Measurements from ENCODE around the gene MCM9.

The MCM9 gene

DNA sequence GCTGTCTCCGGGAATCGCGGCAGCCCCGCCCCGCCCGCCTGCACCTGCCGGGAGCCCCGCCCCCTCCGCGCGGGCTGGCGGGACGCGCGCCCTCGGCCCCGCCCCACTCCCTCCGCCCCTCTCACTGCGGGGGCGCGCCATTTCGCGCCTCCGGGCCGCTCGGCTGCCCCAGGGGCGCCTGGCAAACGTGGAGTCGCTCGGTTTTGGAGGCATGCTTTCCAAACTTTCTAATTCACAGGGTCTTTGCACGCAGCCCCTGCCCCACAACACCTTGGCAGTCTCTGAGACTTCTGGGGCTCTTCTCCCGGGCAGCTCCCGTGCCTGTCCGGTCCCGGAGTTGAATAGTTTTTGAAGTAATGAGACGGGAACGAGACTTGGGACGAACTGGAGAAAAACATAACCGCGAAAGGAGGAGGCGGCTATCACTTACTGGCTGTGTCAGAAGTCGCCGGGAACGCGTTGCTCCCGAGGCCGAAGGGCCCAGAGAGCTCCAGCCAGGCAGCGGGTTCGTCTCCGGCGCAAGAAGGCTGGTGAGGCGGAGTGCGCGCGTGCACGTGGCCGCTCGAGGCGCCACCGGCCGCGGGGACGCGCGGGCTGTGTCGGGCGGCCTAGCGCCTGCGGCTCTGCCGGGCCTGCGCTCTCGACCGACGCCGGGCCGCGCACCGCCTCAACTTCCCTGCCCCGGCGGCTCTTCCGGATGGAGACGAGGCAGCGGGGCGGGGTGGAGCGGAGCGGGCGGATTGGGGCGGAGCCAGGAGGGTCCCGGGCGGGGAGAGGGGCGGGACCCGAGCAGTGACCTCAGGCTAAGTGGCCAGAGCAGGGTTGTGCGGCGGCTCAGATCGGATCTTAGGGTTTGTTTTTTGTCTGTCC, at the start of gene MCM9 (continued):
- TF ChIP-seq, protein P1, sequence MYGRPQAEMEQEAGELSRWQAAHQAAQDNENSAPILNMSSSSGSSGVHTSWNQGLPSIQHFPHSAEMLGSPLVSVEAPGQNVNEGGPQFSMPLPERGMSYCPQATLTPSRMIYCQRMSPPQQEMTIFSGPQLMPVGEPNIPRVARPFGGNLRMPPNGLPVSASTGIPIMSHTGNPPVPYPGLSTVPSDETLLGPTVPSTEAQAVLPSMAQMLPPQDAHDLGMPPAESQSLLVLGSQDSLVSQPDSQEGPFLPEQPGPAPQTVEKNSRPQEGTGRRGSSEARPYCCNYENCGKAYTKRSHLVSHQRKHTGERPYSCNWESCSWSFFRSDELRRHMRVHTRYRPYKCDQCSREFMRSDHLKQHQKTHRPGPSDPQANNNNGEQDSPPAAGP (tag by site-specific recombination; IDR thresholded peaks at IDR 0.05) = no peak
- TF ChIP-seq ZNF768 (tag by site-specific recombination; IDR thresholded peaks at IDR 0.05) (0 out of 2 replicates have a peak, but pooled peaks have one; percentile 29), ZNF391 (tag by site-specific recombination; IDR thresholded peaks at IDR 0.05; ENCODE audit: borderline replicate concordance, low read depth) (peak; percentile 84; the same call in 1 of the 2 replicates), CTCF (tag by site-specific recombination; IDR thresholded peaks at IDR 0.05) (no peak), ZNF626 (tag by site-specific recombination; IDR thresholded peaks at IDR 0.05) (no peak), REST (tag by site-specific recombination; IDR thresholded peaks at IDR 0.05) (0 out of 2 replicates have a peak, but pooled peaks have one; percentile 40), SP2 (tag by site-specific recombination; IDR thresholded peaks at IDR 0.05) (peak; percentile 92), KLF9 (tag by site-specific recombination; IDR thresholded peaks at IDR 0.05; ENCODE audit: low read depth) (peak; percentile 50), HIC1 (tag by site-specific recombination; IDR thresholded peaks at IDR 0.05) (0 out of 2 replicates have a peak, but pooled peaks have one; percentile 33), SCRT2 (tag by site-specific recombination; IDR thresholded peaks at IDR 0.05) (no peak), GFI1B (tag by site-specific recombination; IDR thresholded peaks at IDR 0.05) (no peak), ZNF670 (tag by site-specific recombination; IDR thresholded peaks at IDR 0.05; ENCODE audit: low read depth) (no peak), ZNF777 (tag by site-specific recombination; IDR thresholded peaks at IDR 0.05; ENCODE audit: borderline replicate concordance) (peak; percentile 30; the same call in 1 of the 2 replicates), ZNF600 (tag by site-specific recombination; IDR thresholded peaks at IDR 0.05) (peak; percentile 61; the same call in 1 of the 2 replicates), ZNF473 (tag by site-specific recombination; IDR thresholded peaks at IDR 0.05) (no peak), ZSCAN30 (tag by site-specific recombination; IDR thresholded peaks at IDR 0.05) (0 out of 2 replicates have a peak, but pooled peaks have one; percentile 17), ZNF184 (tag by site-specific recombination; IDR thresholded peaks at IDR 0.05) (no peak), ZFP37 (tag by site-specific recombination; IDR thresholded peaks at IDR 0.05) (peak; percentile 51; the same call in 1 of the 2 replicates), SP3 (tag by site-specific recombination; IDR thresholded peaks at IDR 0.05) (peak; percentile 81), ZNF529 (tag by site-specific recombination; IDR thresholded peaks at IDR 0.05; ENCODE audit: insufficient replicate concordance) (no peak), REPIN1 (tag by site-specific recombination; IDR thresholded peaks at IDR 0.05; ENCODE audit: low read depth) (peak; percentile 33; the same call in 1 of the 2 replicates), ZEB2 (tag by site-specific recombination; IDR thresholded peaks at IDR 0.05) (peak; percentile 78)
- TF ChIP-seq, protein P2, sequence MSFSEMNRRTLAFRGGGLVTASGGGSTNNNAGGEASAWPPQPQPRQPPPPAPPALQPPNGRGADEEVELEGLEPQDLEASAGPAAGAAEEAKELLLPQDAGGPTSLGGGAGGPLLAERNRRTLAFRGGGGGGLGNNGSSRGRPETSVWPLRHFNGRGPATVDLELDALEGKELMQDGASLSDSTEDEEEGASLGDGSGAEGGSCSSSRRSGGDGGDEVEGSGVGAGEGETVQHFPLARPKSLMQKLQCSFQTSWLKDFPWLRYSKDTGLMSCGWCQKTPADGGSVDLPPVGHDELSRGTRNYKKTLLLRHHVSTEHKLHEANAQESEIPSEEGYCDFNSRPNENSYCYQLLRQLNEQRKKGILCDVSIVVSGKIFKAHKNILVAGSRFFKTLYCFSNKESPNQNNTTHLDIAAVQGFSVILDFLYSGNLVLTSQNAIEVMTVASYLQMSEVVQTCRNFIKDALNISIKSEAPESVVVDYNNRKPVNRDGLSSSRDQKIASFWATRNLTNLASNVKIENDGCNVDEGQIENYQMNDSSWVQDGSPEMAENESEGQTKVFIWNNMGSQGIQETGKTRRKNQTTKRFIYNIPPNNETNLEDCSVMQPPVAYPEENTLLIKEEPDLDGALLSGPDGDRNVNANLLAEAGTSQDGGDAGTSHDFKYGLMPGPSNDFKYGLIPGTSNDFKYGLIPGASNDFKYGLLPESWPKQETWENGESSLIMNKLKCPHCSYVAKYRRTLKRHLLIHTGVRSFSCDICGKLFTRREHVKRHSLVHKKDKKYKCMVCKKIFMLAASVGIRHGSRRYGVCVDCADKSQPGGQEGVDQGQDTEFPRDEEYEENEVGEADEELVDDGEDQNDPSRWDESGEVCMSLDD (tag by site-specific recombination; IDR thresholded peaks at IDR 0.05) = peak; percentile 61
- TF ChIP-seq, protein P3, sequence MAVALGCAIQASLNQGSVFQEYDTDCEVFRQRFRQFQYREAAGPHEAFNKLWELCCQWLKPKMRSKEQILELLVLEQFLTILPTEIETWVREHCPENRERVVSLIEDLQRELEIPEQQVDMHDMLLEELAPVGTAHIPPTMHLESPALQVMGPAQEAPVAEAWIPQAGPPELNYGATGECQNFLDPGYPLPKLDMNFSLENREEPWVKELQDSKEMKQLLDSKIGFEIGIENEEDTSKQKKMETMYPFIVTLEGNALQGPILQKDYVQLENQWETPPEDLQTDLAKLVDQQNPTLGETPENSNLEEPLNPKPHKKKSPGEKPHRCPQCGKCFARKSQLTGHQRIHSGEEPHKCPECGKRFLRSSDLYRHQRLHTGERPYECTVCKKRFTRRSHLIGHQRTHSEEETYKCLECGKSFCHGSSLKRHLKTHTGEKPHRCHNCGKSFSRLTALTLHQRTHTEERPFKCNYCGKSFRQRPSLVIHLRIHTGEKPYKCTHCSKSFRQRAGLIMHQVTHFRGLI (tag by site-specific recombination; IDR thresholded peaks at IDR 0.05) = no peak
